GM20000 (cell line): ENCODE measurements around the gene SCPEP1.

ENCODE experiments used
- DNase-seq: peaks from one replicate; pipeline ENCODE4 v3.0.0; 2012; ENCODE audit warnings: low spot score
- CTCF ChIP-seq: IDR thresholded peaks from 2 replicates; pipeline ENCODE4 v1.5.1; 2012; ENCODE audit warnings: mild to moderate bottlenecking, control low read depth; ENCODE audit errors: extremely low read depth, missing control alignments

SCPEP1 gene

GRCh38 chr17:56966338-56966737 is 11.6 kb upstream of the SCPEP1 start:
- DNase-seq: no peak
- no peak for TF ChIP-seq CTCF

- DNase-seq: no peak
- TF ChIP-seq CTCF: no peak
Measured at GRCh38 chr17:56970974-56971373, 7.0 kb upstream of the SCPEP1 start.

- TF ChIP-seq CTCF: no peak
- DNase-seq: no peak
Measured at GRCh38 chr17:56972111-56972730, 5.7 kb upstream of the SCPEP1 start.

- no peak for DNase-seq
- TF ChIP-seq CTCF: no peak
Measured at GRCh38 chr17:56973520-56973919, 4.4 kb upstream of the SCPEP1 start.

GRCh38 chr17:56974055-56974454 is 3.9 kb upstream of the SCPEP1 start:
- DNase-seq: no peak
- no peak for TF ChIP-seq CTCF

- no peak for DNase-seq
Measured at GRCh38 chr17:56975656-56976055, 2.3 kb upstream of the SCPEP1 start.

More at GRCh38 chr17:56975656-56976055, 2.3 kb upstream of the SCPEP1 start:
- TF ChIP-seq CTCF: no peak
